Lower leg skin (tissue), 4 donors: Measurements from ENCODE around the gene PEAR1. TPM values are rescaled to one million over a fixed set of nuclear protein-coding genes. Genes with fewer than 3 reads are reported as not detected.

ENCODE experiments used
- DNase-seq, 2 donors: peaks; one replicate each; pipeline ENCODE4 v3.0.0-alpha.2; 2019; ENCODE audit warnings: low spot score in 2 of 2
- H3K4me3 ChIP-seq: fragments of 200-600 bp; sonication (generic); 2 replicates; pipeline ENCODE4 v1.5.1; 2017; ENCODE audit warnings: mild to moderate bottlenecking, low read depth; ENCODE audit not compliant: poor library complexity, severe bottlenecking
- POLR2A ChIP-seq, 2 donors: fragments of 450-650 bp; IDR thresholded peaks; one replicate each; pipeline ENCODE4 v1.6.1; 2016 to 2017; ENCODE audit warnings: antibody characterized with exemption in 2 of 2, mild to moderate bottlenecking in 1 of 2, moderate library complexity in 1 of 2
- WGBS, 2 donors: methylation state at CpG; one replicate each; pipeline ENCODE4 v1.1.5; 2018; 5-methylcytosine and 5-hydroxymethylcytosine counted together
- intact Hi-C: fragments of 100-400 bp; cut with DNase I; formaldehyde crosslinking; loops from one replicate; pipeline ENCODE4 v1.15.0; 2023; ENCODE audit warnings: low total_unique reads
- total RNA-seq, 4 donors: library from RNA; depleted of rRNA; stranded (reverse); fragments of >200 nt; gene quantifications; one replicate each; pipeline ENCODE4 v1.1.0, GENCODE V29; 2016
- TF ChIP-seq, protein P1 (sequence below), 3 donors: fragments of 450-650 bp; IDR thresholded peaks; one replicate each; pipeline ENCODE4 v1.5.1; 2016; ENCODE audit warnings: antibody characterized with exemption in 3 of 3, mild to moderate bottlenecking in 3 of 3, moderate library complexity in 2 of 3

Gene PEAR1
- total RNA-seq, 4 donors from 2014 or later = 2.1 to 10.2 (median 6.6) TPM

DNA sequence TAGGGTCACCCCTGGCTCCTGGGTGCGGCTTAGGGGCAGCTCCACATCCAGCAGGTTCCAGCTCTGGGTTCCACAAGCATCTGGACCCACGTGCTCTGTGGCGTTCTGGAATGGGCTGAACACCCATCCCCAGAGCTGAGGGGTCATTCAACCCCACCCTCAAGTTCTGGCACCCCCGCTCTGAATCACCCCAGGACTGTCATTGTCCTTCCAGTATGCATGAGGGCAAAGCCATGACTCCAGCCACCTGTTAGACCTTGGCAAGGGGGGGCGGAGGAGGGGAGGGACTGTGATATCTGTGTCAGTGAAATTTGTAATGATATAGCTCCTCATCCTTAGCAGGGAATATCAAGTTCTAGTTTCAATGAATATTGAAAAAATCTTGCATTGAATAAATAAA is 46.9 kb upstream of the PEAR1 start:
- WGBS, 2 donors = 88 to 98% methylated on average over 5 of the region's 5 CpGs
- TF ChIP-seq, protein P1, sequence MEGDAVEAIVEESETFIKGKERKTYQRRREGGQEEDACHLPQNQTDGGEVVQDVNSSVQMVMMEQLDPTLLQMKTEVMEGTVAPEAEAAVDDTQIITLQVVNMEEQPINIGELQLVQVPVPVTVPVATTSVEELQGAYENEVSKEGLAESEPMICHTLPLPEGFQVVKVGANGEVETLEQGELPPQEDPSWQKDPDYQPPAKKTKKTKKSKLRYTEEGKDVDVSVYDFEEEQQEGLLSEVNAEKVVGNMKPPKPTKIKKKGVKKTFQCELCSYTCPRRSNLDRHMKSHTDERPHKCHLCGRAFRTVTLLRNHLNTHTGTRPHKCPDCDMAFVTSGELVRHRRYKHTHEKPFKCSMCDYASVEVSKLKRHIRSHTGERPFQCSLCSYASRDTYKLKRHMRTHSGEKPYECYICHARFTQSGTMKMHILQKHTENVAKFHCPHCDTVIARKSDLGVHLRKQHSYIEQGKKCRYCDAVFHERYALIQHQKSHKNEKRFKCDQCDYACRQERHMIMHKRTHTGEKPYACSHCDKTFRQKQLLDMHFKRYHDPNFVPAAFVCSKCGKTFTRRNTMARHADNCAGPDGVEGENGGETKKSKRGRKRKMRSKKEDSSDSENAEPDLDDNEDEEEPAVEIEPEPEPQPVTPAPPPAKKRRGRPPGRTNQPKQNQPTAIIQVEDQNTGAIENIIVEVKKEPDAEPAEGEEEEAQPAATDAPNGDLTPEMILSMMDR (IDR thresholded peaks at IDR 0.05) = no peak
- no peak for TF ChIP-seq POLR2A (IDR thresholded peaks at IDR 0.05)
- intact Hi-C loops = no loop called here
- DNase-seq = no peak
- H3K4me3 ChIP-seq = no peak overlapping the region

DNA sequence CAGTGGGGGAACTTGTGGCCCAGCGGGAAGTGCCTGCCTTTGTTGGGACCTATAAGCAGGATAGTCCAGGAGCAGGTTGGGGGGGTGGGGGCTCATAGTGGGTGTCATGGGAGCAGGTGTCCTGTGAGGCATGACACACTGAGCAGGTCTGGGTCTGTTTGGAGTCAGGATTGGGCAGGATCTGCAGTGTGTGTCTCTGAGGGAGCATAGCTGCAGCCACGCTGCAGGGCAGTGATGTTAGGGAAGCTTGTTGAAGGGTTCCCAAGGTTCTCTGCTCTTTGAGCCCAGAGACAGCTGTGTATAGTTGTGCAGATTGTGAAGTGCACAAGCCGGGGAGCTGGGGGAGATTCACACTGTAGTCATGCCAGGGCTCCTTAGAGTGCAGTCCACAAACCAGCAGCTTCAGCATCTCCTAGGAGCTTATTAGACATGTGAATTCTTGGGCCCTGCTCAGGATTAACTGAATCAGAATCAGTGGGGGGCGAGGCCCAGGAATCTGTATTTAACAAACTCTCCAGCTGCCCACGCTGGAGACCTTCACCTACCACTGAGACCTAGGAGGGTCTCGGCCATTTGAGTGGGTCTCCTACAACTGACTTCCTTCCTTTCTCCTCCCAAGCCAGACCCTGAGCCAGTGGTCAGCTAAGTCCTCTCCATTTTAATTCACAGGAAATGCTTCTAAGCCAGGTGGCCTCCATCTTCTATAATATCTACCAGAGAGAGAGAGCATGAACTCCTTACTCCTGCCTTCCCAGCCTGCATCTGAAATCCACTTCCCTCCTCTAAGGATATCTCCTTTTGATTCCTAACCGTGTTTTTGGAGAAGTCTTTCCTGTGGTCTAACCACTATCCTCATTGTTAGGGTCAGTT is 45.7 kb upstream of the PEAR1 start:
- no peak for DNase-seq
- no peak for TF ChIP-seq POLR2A (IDR thresholded peaks at IDR 0.05)
- TF ChIP-seq, protein P1 (IDR thresholded peaks at IDR 0.05) = no peak
- no peak overlapping the region for H3K4me3 ChIP-seq
- WGBS, 2 donors = 79 to 81% methylated on average over 7 of the region's 7 CpGs
- intact Hi-C loops = no loop called here

DNA sequence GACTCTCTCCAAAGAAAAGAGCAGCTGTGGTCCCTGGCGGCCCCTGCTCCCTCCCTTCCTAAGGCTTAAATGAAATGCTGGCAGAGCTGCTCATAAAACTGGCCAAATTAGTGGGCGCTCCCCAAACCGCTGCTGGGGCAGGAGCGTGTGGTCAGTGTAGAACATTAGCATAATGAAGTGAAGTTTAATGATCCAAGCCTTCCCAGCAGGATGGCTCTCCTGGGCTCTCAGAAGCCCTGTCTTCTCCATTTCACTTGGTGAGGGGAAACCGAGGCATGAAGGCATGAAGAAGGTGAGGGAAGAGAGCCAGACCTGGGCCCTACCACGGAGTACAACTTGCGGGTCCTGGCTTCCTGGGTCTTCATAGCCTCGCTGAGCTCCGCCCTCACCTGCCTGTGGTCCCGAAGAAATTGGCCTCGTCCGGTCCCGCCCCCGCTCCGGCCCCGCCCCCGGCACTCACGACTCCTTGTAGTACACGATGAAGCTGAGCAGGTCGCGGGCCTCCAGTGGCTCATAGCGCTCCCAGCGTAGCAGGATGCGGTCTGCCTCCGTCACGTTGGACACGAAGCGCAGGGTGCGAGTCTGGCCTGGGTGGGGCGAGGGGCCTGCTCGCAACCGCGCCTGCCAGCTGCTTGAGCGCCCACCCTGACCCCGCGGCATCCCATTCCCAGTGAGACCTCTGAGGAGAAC is 44.9 kb upstream of the PEAR1 start:
- intact Hi-C loops = no loop called here
- TF ChIP-seq POLR2A (IDR thresholded peaks at IDR 0.05) = no peak
- TF ChIP-seq, protein P1 (IDR thresholded peaks at IDR 0.05) = no peak
- H3K4me3 ChIP-seq = no peak overlapping the region
- no peak for DNase-seq
- 18 to 19% methylated on average over 22 to 24 of the region's 36 CpGs for WGBS, 2 donors

GRCh38 chr1:156849151-156849496 is 44.4 kb upstream of the PEAR1 start:
- DNase-seq = no peak
- intact Hi-C loops = no loop called here
- no peak overlapping the region for H3K4me3 ChIP-seq
- WGBS, 2 donors = 30 to 36% methylated on average over 20 to 22 of the region's 23 CpGs
- TF ChIP-seq, protein P1 (IDR thresholded peaks at IDR 0.05) = no peak
- TF ChIP-seq POLR2A (IDR thresholded peaks at IDR 0.05) = no peak

- WGBS, 2 donors = 55 to 61% methylated on average over 9 to 15 of the region's 17 CpGs
- no peak for TF ChIP-seq POLR2A (IDR thresholded peaks at IDR 0.05)
- TF ChIP-seq, protein P1 (IDR thresholded peaks at IDR 0.05) = no peak
- DNase-seq = no peak
- intact Hi-C loops = no loop called here
- no peak overlapping the region for H3K4me3 ChIP-seq
Measured at GRCh38 chr1:156851779-156852417, 41.6 kb upstream of the PEAR1 start.
